Kidney epithelial cell (primary cell): ENCODE results near the gene CCBE1. TPM values are rescaled to one million over a fixed set of nuclear protein-coding genes. Genes with fewer than 3 reads are reported as not detected.
"Not testable (repeated sequence)": the region's sequence is repeated elsewhere in the genome, so short reads cannot be mapped to it uniquely, and the experiment has no call there.

Experiments
- DNase-seq: peaks from one replicate; pipeline ENCODE4 v3.0.0-alpha.2; 2010; ENCODE audit warnings: low read depth
- H3K27me3 ChIP-seq: 2 replicates; pipeline ENCODE4 v1.6.0; 2011; ENCODE audit warnings: low read length; ENCODE audit not compliant: control insufficient read depth, insufficient read depth
- H3K36me3 ChIP-seq: 2 replicates; pipeline ENCODE4 v1.5.1; 2011; ENCODE audit warnings: low read length; ENCODE audit not compliant: control insufficient read depth, insufficient read depth
- H3K4me3 ChIP-seq: 2 replicates; pipeline ENCODE4 v1.5.1; 2011; ENCODE audit warnings: low read depth, mild to moderate bottlenecking, control low read depth, low read length
- CTCF ChIP-seq: IDR thresholded peaks from 2 replicates; pipeline ENCODE4 v1.5.1; 2011; ENCODE audit warnings: mild to moderate bottlenecking, moderate library complexity, low read length, control low read depth, inconsistent platforms; ENCODE audit not compliant: insufficient read depth, poor library complexity, severe bottlenecking
- total RNA-seq: library from RNA; depleted of rRNA; stranded (reverse); fragments of >200 nt; gene quantifications from 2 replicates; pipeline ENCODE4 v1.2.3, GENCODE V29; 2015

CCBE1 gene
- total RNA-seq, 1 donor from 2014 or later: 1.2 TPM

- no peak for TF ChIP-seq CTCF
- H3K27me3 ChIP-seq: no peaks in the 10 kb centered on the region
- no peaks in the 10 kb centered on the region for H3K36me3 ChIP-seq
- no peak overlapping the region for H3K4me3 ChIP-seq
- DNase-seq: no peak
These were observed 22.4 kb upstream of the CCBE1 start for GRCh38 chr18:59719544-59720181.

GRCh38 chr18:59718464-59719157 lies 21.4 kb upstream of the CCBE1 start:
- no peak for DNase-seq
- H3K4me3 ChIP-seq: no peak overlapping the region
- H3K27me3 ChIP-seq: no peaks in the 10 kb centered on the region
- TF ChIP-seq CTCF: no peak
- H3K36me3 ChIP-seq: no peaks in the 10 kb centered on the region

DNA sequence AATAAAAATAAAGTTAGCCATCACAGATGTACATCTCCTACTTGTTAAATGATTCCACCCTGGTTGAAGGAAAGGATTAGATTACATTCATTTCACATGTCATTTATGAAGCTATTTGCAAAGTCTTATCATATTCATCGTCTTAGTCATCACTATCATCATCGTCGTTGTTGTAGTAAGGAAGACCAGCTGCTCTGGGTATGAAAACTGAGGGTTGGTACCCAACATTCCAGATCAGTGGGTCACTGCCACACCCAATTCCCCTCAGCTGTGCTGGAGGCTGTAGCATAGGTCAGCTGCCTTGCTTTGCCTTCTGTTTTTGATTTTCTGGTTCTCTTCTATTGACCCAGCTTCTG lies 20.9 kb upstream of the CCBE1 start:
- peak; percentile 67 for DNase-seq
- Histone ChIP-seq H3K27me3 (no peaks in the 10 kb centered on the region), H3K4me3 (no peak overlapping the region), H3K36me3 (no peaks in the 10 kb centered on the region)
- TF ChIP-seq CTCF: no peak

DNA sequence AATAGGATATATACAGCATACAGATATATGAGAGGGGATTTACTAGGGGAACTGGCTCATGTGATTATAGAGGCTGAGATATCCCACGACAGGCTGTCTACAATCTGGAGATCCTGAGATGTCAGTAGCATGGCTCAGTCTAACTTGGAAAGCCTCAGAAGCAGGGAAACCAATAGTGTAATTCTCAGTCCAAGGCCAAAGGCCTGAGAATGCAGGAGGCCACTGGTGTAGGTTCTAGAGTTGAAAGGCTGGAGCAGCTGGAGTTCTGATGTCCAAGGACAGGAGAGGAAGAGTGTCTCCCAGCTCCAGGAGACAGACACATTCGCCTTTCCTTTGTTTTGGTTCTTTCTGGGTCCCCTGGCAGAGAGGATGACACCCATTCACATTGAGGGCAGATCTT lies 20.1 kb upstream of the CCBE1 start:
- Histone ChIP-seq H3K27me3 (no peaks in the 10 kb centered on the region), H3K4me3 (no peak overlapping the region), H3K36me3 (no peaks in the 10 kb centered on the region)
- TF ChIP-seq CTCF: no peak
- DNase-seq: no peak

- peak; percentile 91 for DNase-seq
- TF ChIP-seq CTCF: peak; percentile 3
- no peak overlapping the region for H3K4me3 ChIP-seq
- no peaks in the 10 kb centered on the region for H3K27me3 ChIP-seq
- H3K36me3 ChIP-seq: no peaks in the 10 kb centered on the region
These were observed 18.7 kb upstream of the CCBE1 start for GRCh38 chr18:59715966-59716369.

DNA sequence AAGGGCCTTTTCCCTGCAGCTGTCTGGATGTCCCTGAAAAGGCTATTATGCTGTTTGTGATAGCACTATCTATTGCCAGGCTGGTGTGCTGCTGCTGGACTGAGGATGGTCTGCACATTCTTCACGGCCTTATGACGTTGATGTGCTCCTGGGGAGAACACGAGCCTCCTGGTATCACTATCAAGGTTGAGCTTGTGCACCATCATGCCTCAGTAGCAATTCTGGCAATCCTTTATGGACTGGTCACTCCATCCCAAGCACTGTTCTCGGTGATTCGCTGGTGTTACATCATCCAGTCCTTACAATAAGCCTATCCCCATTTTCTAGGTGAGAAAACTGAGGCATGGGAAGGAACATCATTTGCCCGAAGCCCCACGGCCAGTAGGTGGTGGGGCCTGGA lies 18.2 kb upstream of the CCBE1 start:
- H3K36me3 ChIP-seq: no peaks in the 10 kb centered on the region
- no peak for TF ChIP-seq CTCF
- no peaks in the 10 kb centered on the region for H3K27me3 ChIP-seq
- DNase-seq: no peak
- H3K4me3 ChIP-seq: no peak overlapping the region

DNA sequence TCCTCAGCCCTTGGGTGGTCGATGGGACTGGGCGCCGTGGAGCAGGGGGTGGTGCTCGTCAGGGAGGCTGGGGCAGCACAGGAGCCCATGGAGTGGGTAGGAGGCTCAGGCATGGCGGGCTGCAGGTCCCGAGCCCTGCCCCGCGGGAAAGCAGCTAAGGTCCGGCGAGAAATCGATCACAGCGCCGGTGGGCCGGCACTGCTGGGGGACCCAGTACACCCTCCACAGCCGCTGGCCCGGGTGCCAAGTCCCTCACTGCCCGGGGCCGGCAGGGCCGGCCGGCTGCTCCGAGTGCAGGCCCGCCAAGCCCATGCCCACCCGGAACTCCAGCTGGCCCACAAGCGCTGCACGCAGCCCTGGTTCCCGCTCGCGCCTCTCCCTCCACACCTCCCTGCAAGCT lies 16.9 kb upstream of the CCBE1 start:
- DNase-seq, H3K4me3 ChIP-seq, H3K36me3 ChIP-seq, H3K27me3 ChIP-seq: not testable (repeated sequence)
